Endothelial cell of umbilical vein (primary cell): ENCODE measurements around the gene LIN7C.

Experiments used
- EZH2 ChIP-seq: IDR thresholded peaks from 2 replicates; pipeline ENCODE4 v1.6.1; 2012; ENCODE audit warnings: borderline replicate concordance, low read depth, mild to moderate bottlenecking, moderate library complexity, low read length, inconsistent platforms; ENCODE audit not compliant: severe bottlenecking
- GATA2 ChIP-seq: IDR thresholded peaks from 2 replicates; pipeline ENCODE4 v1.7.0; 2011; ENCODE audit warnings: low read depth, mild to moderate bottlenecking, moderate library complexity, mixed read lengths, low read length; ENCODE audit not compliant: insufficient read length, insufficient read depth
- POLR2A ChIP-seq: IDR thresholded peaks from 2 replicates; pipeline ENCODE4 v1.6.1; 2012; ENCODE audit warnings: low read depth, mild to moderate bottlenecking, control low read depth, low read length
- POLR2AphosphoS5 ChIP-seq: IDR thresholded peaks from 2 replicates; pipeline ENCODE4 v1.6.1; 2012; ENCODE audit warnings: low read depth, mild to moderate bottlenecking, control low read depth, low read length, moderate library complexity; ENCODE audit not compliant: insufficient read depth
- TF ChIP-seq, protein P1 (sequence below), 2 donors: IDR thresholded peaks; 1 replicate in 1 of 2; 2 replicates in 1 of 2; pipeline ENCODE4 v1.5.1; 2011; ENCODE audit warnings: low read length in 2 of 2, mild to moderate bottlenecking in 2 of 2, moderate library complexity in 2 of 2, control low read depth in 1 of 2, inconsistent platforms in 1 of 2, low read depth in 1 of 2; ENCODE audit not compliant: insufficient read depth in 1 of 2; ENCODE audit errors: extremely low read depth in 1 of 2
- TF ChIP-seq, protein P2 (sequence below): IDR thresholded peaks from 2 replicates; pipeline ENCODE4 v1.6.1; 2011; ENCODE audit not compliant: insufficient read depth, insufficient read length

DNA sequence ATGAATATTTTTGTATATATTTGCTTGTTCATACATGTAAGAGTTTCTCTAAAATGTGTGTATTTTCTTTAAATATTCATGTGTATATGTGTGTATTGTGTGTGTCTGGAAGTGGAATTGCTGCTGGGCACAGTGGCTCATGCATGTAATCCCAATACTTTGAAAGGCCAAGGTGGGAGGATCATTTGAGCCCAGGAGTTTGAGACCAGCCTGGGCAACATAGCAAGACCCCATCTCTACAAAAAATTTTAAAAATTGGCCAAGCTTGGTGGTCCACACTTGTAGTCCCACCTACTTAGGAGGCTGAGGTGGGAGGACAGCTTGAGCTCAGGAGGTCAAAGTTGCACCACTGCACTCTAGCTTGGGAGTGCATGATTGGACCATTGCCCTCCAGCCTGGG is 29.3 kb downstream of the LIN7C start:
- TF ChIP-seq POLR2AphosphoS5 (no peak), EZH2 (no peak), GATA2 (no peak), POLR2A (no peak)
- TF ChIP-seq, protein P1, sequence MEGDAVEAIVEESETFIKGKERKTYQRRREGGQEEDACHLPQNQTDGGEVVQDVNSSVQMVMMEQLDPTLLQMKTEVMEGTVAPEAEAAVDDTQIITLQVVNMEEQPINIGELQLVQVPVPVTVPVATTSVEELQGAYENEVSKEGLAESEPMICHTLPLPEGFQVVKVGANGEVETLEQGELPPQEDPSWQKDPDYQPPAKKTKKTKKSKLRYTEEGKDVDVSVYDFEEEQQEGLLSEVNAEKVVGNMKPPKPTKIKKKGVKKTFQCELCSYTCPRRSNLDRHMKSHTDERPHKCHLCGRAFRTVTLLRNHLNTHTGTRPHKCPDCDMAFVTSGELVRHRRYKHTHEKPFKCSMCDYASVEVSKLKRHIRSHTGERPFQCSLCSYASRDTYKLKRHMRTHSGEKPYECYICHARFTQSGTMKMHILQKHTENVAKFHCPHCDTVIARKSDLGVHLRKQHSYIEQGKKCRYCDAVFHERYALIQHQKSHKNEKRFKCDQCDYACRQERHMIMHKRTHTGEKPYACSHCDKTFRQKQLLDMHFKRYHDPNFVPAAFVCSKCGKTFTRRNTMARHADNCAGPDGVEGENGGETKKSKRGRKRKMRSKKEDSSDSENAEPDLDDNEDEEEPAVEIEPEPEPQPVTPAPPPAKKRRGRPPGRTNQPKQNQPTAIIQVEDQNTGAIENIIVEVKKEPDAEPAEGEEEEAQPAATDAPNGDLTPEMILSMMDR (IDR thresholded peaks at IDR 0.05; ENCODE audit: extremely low read depth in 1 of 2, insufficient read depth in 1 of 2, low read depth in 1 of 2, low read length in 2 of 2) = no peak
- TF ChIP-seq, protein P2, sequence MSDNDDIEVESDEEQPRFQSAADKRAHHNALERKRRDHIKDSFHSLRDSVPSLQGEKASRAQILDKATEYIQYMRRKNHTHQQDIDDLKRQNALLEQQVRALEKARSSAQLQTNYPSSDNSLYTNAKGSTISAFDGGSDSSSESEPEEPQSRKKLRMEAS = no peak
